ENCODE measurements around the gene ZNF846.

GRCh38 chr19:9792206-9793070 lies 23.9 kb upstream of the ZNF846 start:
- TF ChIP-seq, protein P1, sequence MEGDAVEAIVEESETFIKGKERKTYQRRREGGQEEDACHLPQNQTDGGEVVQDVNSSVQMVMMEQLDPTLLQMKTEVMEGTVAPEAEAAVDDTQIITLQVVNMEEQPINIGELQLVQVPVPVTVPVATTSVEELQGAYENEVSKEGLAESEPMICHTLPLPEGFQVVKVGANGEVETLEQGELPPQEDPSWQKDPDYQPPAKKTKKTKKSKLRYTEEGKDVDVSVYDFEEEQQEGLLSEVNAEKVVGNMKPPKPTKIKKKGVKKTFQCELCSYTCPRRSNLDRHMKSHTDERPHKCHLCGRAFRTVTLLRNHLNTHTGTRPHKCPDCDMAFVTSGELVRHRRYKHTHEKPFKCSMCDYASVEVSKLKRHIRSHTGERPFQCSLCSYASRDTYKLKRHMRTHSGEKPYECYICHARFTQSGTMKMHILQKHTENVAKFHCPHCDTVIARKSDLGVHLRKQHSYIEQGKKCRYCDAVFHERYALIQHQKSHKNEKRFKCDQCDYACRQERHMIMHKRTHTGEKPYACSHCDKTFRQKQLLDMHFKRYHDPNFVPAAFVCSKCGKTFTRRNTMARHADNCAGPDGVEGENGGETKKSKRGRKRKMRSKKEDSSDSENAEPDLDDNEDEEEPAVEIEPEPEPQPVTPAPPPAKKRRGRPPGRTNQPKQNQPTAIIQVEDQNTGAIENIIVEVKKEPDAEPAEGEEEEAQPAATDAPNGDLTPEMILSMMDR (IDR thresholded peaks at IDR 0.05) = peak in 1 of 6 experiments; percentile 5
- no peak for TF ChIP-seq POLR2A (IDR thresholded peaks at IDR 0.05)
